IgD-negative memory B cell (primary cell): ENCODE measurements around the gene TANK. TPM values are rescaled to one million over a fixed set of nuclear protein-coding genes. Genes with fewer than 3 reads are reported as not detected.
"Not testable (repeated sequence)": the region's sequence is repeated elsewhere in the genome, so short reads cannot be mapped to it uniquely, and the experiment has no call there.

Experiments
- H3K27ac Mint-ChIP-seq, 3 donors: one replicate each; pipeline ENCODE4 v1.8.0; 2020 to 2022; ENCODE audit warnings: mild to moderate bottlenecking in 3 of 3, mixed read lengths in 3 of 3, moderate library complexity in 1 of 3
- H3K27me3 Mint-ChIP-seq: one replicate; pipeline ENCODE4 v1.8.0; 2021; ENCODE audit warnings: mixed read lengths
- H3K36me3 Mint-ChIP-seq: one replicate; pipeline ENCODE4 v1.8.0; 2020; ENCODE audit warnings: mild to moderate bottlenecking, mixed read lengths
- H3K4me1 Mint-ChIP-seq, 3 donors: one replicate each; pipeline ENCODE4 v1.8.0; 2020 to 2022; ENCODE audit warnings: mixed read lengths in 3 of 3, mild to moderate bottlenecking in 1 of 3
- H3K4me3 Mint-ChIP-seq, 4 donors: one replicate each; pipeline ENCODE4 v1.8.0; 2020 to 2022; ENCODE audit warnings: mild to moderate bottlenecking in 4 of 4, mixed read lengths in 4 of 4, moderate library complexity in 3 of 4
- H3K9me3 Mint-ChIP-seq, 3 donors: one replicate each; pipeline ENCODE4 v1.8.0; 2020 to 2021; ENCODE audit warnings: mixed read lengths in 3 of 3, mild to moderate bottlenecking in 1 of 3
- polyA plus RNA-seq: library from polyadenylated mRNA; unstranded; fragments of 300-500 nt; fragmentation: Illumina TruSeq; gene quantifications from one replicate; pipeline ENCODE4 v1.2.3, GENCODE V29; 2021

Gene TANK
- polyA plus RNA-seq, 1 donor from 2014 or later: 90.1 TPM

- Mint-ChIP-seq H3K9me3 (peaks cover 0 to 2% (median 0%) of the 10 kb centered on the region in 3 donors), H3K27me3 (no peaks in the 10 kb centered on the region), H3K36me3 (peaks cover 12% of the 10 kb centered on the region), H3K4me1 (peaks cover 56 to 75% (median 74%) of the 10 kb centered on the region in 3 donors), H3K4me3 (peak overlapping the region in 2 of 4 donors; percentile 0 to 82), H3K27ac (peak overlapping the region; percentile 20 to 60 (median 42))
Observed at GRCh38 chr2:161169335-161169734, 9.1 kb downstream of the TANK start.

GRCh38 chr2:161170377-161170776 lies 10.1 kb downstream of the TANK start:
- H3K36me3 Mint-ChIP-seq: peaks cover 12% of the 10 kb centered on the region
- H3K4me1 Mint-ChIP-seq: peaks cover 62 to 80% (median 78%) of the 10 kb centered on the region in 3 donors
- no peaks in the 10 kb centered on the region for H3K27me3 Mint-ChIP-seq
- H3K4me3 Mint-ChIP-seq: peak overlapping the region; percentile 33 to 77 (median 50)
- H3K9me3 Mint-ChIP-seq: peaks cover 0 to 2% (median 0%) of the 10 kb centered on the region in 3 donors
- H3K27ac Mint-ChIP-seq: peak overlapping the region in 2 of 3 donors; percentile 21 to 46

GRCh38 chr2:161170958-161171932 lies 11.0 kb downstream of the TANK start:
- peaks cover 0 to 2% (median 0%) of the 10 kb centered on the region in 3 donors for H3K9me3 Mint-ChIP-seq
- no peaks in the 10 kb centered on the region for H3K27me3 Mint-ChIP-seq
- H3K4me3 Mint-ChIP-seq: peak overlapping the region; percentile 33 to 91 (median 70)
- H3K4me1 Mint-ChIP-seq: peaks cover 64 to 80% (median 78%) of the 10 kb centered on the region in 3 donors
- H3K27ac Mint-ChIP-seq: peak overlapping the region; percentile 2 to 46 (median 21)
- peaks cover 15% of the 10 kb centered on the region for H3K36me3 Mint-ChIP-seq

- Mint-ChIP-seq H3K27me3 (no peaks in the 10 kb centered on the region), H3K4me3 (peak overlapping the region in 2 of 4 donors; percentile 34 to 65), H3K9me3 (no peaks in the 10 kb centered on the region), H3K27ac (peak overlapping the region in 2 of 3 donors; percentile 3 to 49), H3K4me1 (peaks cover 60 to 79% (median 71%) of the 10 kb centered on the region in 3 donors), H3K36me3 (peaks cover 18% of the 10 kb centered on the region)
Observed at GRCh38 chr2:161172901-161173540, 12.8 kb downstream of the TANK start.

GRCh38 chr2:161173541-161174194 lies 13.4 kb downstream of the TANK start:
- Mint-ChIP-seq H3K9me3 (no peaks in the 10 kb centered on the region), H3K4me1 (peaks cover 61 to 84% (median 73%) of the 10 kb centered on the region in 3 donors), H3K27me3 (no peaks in the 10 kb centered on the region), H3K36me3 (peaks cover 18% of the 10 kb centered on the region), H3K27ac (peak overlapping the region in 1 of 3 donors; percentile 49), H3K4me3 (peak overlapping the region in 2 of 4 donors; percentile 34 to 39)

GRCh38 chr2:161177969-161178368 lies 17.7 kb downstream of the TANK start:
- no peak overlapping the region for H3K27ac Mint-ChIP-seq
- peaks cover 30 to 51% (median 43%) of the 10 kb centered on the region in 3 donors for H3K4me1 Mint-ChIP-seq
- no peak overlapping the region for H3K4me3 Mint-ChIP-seq
- H3K9me3 Mint-ChIP-seq: no peaks in the 10 kb centered on the region
- H3K36me3 Mint-ChIP-seq: peaks cover 21% of the 10 kb centered on the region
- no peaks in the 10 kb centered on the region for H3K27me3 Mint-ChIP-seq

- H3K4me1 Mint-ChIP-seq: peaks cover 23 to 47% (median 37%) of the 10 kb centered on the region in 3 donors
Observed at GRCh38 chr2:161178756-161179155, 18.5 kb downstream of the TANK start.

GRCh38 chr2:161190050-161190449 lies 29.8 kb downstream of the TANK start:
- H3K36me3 Mint-ChIP-seq: peaks cover 14% of the 10 kb centered on the region
- H3K4me1 Mint-ChIP-seq: peaks cover 18 to 60% (median 46%) of the 10 kb centered on the region in 3 donors
- H3K4me3 Mint-ChIP-seq: no peak overlapping the region
- no peaks in the 10 kb centered on the region for H3K27me3 Mint-ChIP-seq
- H3K9me3 Mint-ChIP-seq: peaks cover 0 to 1% (median 0%) of the 10 kb centered on the region in 3 donors
- no peak overlapping the region for H3K27ac Mint-ChIP-seq

More at GRCh38 chr2:161178756-161179155, 18.5 kb downstream of the TANK start:
- Mint-ChIP-seq H3K9me3 (no peaks in the 10 kb centered on the region), H3K4me3 (no peak overlapping the region), H3K36me3 (peaks cover 18% of the 10 kb centered on the region), H3K27me3 (no peaks in the 10 kb centered on the region), H3K27ac (no peak overlapping the region)

GRCh38 chr2:161195602-161196001 lies 35.4 kb downstream of the TANK start:
- H3K27me3 Mint-ChIP-seq, H3K27ac Mint-ChIP-seq, H3K4me3 Mint-ChIP-seq, H3K9me3 Mint-ChIP-seq: not testable (repeated sequence)
- H3K36me3 Mint-ChIP-seq: peaks cover 13% of the 10 kb centered on the region
- H3K4me1 Mint-ChIP-seq: peaks cover 26 to 55% (median 47%) of the 10 kb centered on the region in 3 donors

GRCh38 chr2:161199912-161200701 lies 39.9 kb downstream of the TANK start:
- Mint-ChIP-seq H3K36me3 (peaks cover 10% of the 10 kb centered on the region), H3K9me3 (no peaks in the 10 kb centered on the region), H3K27me3 (no peaks in the 10 kb centered on the region), H3K4me1 (peaks cover 25 to 43% (median 34%) of the 10 kb centered on the region in 3 donors), H3K4me3 (peak overlapping the region in 2 of 4 donors; percentile 39 to 64), H3K27ac (peak overlapping the region; percentile 12 to 85 (median 82))

GRCh38 chr2:161204846-161205245 lies 44.6 kb downstream of the TANK start:
- Mint-ChIP-seq H3K27ac (peak overlapping the region in 1 of 3 donors; percentile 16), H3K36me3 (no peaks in the 10 kb centered on the region), H3K27me3 (no peaks in the 10 kb centered on the region), H3K4me3 (no peak overlapping the region), H3K4me1 (peaks cover 6 to 23% (median 15%) of the 10 kb centered on the region in 3 donors), H3K9me3 (no peaks in the 10 kb centered on the region)

GRCh38 chr2:161206471-161207032 lies 46.3 kb downstream of the TANK start:
- Mint-ChIP-seq H3K9me3 (no peaks in the 10 kb centered on the region), H3K27me3 (no peaks in the 10 kb centered on the region), H3K27ac (peak overlapping the region in 1 of 3 donors; percentile 43), H3K4me3 (no peak overlapping the region), H3K36me3 (no peaks in the 10 kb centered on the region), H3K4me1 (peaks cover 4 to 16% (median 9%) of the 10 kb centered on the region in 3 donors)

- Mint-ChIP-seq H3K4me1 (peaks cover 7 to 15% (median 8%) of the 10 kb centered on the region in 3 donors), H3K27me3 (no peaks in the 10 kb centered on the region), H3K4me3 (no peak overlapping the region), H3K36me3 (peaks cover 6% of the 10 kb centered on the region), H3K9me3 (no peaks in the 10 kb centered on the region), H3K27ac (peak overlapping the region in 2 of 3 donors; percentile 50 to 63)
Observed at GRCh38 chr2:161207941-161208340, 47.7 kb downstream of the TANK start.
